GM18907 (cell line): Measurements from ENCODE around the gene NTRK2.

Source experiments
- ATAC-seq: cut with Tn5 transposase; IDR thresholded peaks from one replicate; pipeline ENCODE4 v1.9.1; 2021; ENCODE audit warnings: mild to moderate bottlenecking, moderate library complexity; ENCODE audit not compliant: unreplicated experiment

Gene NTRK2

DNA sequence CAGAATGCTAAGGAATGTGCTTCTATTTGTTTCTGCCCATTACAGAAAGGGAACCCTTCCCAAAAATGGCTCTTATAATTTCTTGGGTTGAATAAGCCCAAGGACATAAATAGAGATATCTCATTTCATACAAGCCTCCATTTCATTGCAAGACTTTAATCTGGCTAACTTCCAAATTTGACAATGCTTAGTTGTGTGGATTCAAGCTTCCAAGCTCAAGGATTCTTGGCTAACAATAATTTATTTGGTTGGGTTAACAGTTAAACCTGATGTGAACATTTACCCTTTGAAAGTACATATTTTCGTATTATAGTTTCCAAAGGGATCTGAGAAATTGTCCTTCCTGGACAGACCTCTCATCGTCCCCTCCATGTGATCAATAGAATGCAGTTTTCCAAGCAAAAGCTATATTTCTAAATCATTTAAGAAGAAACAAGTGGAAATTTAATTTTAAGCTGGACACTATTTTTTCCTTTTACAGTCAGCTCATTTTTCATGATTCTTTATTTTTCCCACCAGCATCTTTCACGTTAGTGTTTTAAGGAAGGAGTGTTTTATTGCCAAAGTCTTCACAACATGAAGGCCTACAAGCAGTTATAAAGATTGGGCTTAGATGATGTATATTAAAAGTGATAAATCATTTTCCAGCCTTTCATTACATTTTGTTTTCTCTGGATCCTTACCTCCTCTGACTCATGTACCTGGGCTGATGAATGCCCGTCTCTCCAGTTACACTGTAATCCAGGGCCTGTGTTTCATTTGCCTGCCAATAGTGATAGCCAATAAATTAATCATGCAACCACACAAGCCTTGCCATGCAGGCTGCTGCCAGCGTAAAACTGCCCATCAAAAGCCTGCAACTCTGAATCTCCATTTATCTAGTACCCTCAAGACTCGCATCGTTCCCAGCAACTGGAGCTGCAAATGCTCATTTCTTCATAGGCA lies 176.7 kb downstream of the NTRK2 start:
- no peak for ATAC-seq

DNA sequence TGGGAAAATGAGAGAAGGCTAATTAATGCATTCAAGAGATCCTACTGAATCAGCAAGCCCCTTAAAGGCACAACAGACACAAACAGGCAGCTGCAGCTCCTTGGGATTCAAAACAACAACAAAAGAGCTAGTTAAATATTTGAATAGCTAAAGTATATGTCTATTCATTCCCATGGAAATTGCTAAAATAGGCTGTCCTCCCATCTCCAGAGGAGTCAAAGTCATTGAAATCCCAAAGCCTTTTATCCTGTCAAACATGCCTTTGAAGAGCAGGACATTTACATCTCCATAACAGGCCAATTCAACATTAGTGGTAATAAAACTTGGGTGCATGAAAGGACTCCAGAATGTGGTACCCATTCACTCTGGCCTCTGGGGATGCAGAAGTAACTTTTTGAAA lies 177.4 kb downstream of the NTRK2 start:
- no peak for ATAC-seq

DNA sequence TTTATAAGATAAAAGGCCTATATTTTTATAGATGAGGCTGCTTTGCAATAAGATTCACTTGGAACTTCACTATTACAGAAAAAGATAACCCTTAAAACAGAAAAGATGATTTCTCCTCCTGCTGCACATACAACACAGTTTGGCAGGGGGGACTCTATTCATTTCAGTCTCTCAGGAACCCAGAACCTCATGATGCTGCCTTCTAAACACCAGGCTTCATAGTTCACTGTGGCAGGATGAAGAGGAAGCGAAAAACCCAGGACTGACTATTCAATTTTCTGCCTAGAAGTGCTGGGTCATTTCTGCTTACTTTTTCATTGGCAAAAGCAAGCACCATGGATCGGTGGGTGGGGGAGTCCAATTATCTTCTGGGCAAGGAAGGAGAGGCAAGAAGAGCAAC lies 179.5 kb downstream of the NTRK2 start:
- ATAC-seq, result no peak

DNA sequence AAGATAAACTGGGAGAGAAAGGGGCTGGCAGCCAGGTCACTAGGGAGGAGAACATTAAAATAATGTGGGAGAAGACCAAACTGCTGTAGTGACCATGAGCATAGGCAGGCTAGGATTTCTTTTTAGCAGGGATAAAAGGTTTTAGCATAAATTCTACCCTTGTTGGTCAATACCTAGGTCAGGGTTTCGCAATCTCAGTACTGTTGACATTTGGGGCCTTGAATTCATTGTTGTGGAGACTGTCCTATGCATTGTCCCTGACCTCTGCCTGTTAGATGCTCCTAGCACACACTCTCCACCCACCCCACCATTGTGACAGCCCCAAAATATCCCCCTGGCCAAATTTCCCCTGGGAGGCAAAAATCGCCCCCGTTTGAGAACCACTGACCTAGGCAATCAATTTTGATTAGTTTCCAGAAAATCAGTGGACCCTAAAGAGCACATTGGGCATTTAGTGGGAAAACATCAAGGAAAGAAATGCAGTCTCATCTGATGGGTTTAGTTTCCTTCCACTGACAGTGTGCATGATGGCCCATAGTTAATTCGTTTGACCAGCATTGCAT lies 181.4 kb downstream of the NTRK2 start:
- no peak for ATAC-seq

DNA sequence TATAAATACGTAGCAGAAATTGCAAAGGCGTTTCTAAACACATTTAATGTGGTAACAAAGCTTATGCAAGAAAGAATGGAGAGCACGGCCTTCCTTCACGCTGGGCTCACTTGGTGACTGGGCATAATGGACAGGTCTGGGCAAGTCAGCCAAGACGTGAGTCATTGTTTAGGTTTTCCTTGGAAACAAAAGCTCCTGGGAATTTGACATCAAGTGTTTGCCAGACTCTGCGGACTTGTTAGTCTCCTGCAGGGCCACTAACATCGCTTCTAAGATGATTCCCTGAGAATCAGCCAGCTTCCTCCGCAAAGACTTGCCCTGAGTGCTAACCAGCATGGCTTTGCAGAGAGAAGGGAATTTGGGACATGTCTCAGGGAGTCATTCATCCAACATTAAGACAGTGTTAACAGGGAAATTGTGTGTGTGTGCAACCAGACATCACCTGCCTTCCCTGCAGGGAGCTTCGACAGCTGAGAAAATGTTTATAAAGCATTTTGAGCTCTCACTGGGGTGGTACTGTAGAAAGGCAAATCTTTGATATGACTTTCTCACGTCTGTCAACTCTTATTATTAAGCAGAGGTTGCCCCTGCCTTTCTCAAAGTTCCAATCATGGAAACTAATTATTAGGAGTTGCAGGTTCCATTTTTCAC lies 182.5 kb downstream of the NTRK2 start:
- no peak for ATAC-seq

DNA sequence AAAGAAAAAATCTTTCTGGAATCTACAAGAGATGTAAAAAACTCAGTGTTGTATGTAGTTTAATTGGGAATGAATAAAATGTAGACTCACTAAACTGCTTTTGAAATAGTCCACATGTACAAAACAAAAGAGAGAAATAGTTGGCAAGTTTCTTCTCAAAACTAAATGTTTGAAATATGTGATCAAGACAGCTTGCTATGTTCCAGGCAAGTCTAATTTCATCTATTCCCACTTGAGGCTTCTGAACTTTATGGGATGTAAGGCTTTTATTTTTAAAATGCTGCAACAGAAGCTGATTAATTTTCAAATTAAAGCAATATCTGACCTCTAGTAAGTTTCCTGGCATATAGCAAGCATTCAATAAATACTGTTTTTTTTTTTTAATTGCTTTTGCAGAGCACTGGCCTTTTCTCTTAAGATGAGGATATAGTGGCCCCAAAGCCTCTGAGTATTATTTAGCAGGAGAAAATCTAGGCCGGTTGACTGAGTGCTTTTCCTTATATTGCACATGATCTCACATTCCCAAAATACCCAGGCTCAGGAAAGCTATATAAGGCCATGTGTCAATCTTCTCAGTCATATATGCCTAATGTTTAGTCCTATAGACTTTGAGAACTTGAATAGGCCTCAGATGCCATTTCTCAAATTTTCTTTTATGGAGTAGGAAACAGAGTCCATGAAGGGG lies 183.2 kb downstream of the NTRK2 start:
- no peak for ATAC-seq

DNA sequence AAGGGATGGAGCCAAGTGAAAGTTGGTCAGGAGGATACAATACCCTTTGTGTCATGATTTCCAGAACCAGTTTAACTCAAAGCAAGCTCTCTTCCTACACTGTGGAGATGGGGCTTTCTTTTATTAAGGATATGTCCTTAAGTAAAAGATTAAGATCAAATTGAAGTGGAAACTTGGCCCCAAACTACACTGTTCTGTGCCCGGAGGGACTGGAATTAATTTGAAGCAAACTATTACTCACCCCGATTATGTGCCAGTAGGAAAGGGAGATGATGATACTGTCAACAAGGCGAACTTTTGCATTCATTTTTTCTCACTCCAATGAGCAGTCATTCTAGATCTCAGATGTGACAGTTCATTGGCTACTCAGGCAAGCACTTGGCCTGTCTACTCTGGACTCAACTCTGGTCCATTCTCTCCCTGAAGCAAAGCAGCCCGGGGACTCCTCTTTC lies 186.7 kb downstream of the NTRK2 start:
- ATAC-seq, result no peak

DNA sequence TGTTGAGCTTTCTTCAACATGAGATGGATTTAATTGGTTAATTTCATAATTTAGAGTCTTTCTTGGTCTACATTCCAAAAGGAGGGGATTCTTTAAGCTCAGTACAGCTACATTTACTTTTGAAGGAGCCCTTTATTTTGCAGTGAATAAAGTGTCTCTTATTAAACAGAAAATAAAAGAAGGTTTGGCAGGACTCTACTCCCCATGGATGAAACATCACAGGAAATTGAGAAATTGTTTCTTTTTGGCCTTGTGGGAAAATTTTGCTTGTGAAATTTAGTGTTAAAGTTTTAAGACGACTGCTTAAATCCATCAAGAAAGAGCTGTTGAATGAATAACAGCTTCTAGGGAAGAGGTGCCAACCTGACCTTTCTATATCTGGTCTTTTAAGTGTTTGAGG lies 187.7 kb downstream of the NTRK2 start:
- ATAC-seq, result no peak

DNA sequence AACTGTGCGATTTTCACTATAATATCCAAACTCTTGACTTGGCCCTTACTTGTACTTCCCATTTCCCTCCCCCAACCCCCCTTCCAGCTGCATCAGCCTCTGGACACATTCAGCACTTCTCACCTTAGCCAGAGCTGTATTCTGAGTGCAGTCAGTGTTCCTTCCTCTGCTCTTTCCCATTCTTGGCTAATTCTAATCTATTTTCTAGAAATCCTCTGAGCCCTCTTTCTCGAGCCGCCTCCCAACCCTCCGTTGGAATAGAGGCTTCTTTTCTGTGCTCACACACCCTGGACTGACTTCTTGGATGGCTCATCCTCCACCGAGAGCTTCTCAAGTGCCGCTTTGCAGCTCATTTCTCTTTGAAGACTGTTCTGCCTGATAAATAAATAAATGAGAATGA lies 188.8 kb downstream of the NTRK2 start:
- no peak for ATAC-seq

DNA sequence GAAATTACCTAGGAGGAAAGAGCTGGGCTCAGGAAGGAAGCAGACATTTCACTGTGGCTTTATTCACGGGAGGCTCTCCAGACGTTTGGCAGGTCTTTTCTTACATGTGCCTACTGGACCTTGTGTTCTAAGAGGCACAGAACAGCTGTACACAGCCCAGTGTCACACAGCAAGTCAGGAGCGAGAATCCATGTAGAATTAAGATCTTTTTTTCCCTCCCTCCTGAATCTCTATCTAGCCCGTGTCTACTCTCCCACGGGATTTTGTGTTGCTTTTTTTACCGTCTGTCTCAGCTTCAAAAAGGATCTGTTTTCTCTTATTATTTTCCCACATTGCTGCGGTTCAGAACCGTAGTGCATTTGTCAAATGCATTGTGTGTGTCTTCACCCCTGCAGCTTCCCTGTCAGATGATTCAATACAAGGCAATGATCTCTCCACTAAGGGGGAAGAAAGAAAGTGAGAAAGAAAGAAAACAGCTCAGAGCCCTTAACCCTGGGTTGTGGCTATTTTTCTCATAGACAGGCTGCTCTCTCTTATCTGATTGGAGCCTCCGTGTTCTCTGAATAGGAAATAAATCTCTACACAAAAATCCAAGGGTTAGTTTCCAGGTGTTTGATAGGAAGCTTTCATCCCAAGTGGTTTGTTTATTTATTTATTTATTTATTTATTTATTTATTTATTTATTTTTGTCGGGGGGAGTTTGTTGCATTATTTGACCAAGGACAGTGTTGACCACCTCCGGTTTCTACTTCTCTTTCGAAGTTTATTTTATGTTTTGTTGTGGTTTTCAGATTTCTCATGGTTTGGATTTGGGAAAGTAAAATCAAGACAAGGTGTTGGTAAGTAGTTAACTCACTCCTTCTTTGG lies 191.0 kb downstream of the NTRK2 start:
- ATAC-seq, result no peak

DNA sequence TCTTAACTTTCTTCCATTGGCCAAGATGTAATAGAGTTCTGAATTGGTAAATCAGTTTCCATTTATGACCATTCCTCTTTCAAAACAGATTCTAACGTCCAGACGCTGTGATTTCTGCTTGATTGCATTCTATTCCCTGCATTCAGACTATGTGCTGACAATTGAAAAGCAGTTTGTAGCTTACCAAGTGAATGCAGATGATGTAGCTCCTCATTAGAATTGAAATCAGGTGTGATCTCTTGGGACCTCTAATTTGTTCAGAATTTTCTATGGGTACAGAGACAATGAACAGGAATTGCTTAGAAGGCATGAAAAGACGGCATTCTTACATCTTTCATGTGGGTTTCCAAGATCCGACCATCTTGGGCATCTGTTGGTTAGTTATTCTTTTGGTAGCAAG lies 191.9 kb downstream of the NTRK2 start:
- ATAC-seq, result no peak

DNA sequence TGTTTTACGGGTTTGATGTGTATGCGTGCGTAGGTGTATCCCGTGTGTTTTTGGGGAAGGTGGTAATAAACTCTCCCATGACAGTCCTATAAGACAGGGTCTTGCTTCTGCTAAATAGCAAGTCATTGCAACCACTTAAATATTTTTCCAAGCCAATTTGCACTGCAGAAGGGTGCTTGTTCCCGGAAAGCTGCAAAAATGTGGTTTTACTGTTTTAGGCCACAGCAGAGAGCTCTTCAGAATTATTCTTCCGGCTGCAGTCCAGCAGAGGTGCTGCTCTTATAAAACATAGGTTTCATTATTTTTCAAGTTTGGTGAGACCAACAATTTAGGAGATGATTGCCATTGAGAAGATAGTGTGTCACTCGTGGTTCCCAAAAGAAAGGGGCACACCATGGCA lies 192.8 kb downstream of the NTRK2 start:
- ATAC-seq, result no peak

DNA sequence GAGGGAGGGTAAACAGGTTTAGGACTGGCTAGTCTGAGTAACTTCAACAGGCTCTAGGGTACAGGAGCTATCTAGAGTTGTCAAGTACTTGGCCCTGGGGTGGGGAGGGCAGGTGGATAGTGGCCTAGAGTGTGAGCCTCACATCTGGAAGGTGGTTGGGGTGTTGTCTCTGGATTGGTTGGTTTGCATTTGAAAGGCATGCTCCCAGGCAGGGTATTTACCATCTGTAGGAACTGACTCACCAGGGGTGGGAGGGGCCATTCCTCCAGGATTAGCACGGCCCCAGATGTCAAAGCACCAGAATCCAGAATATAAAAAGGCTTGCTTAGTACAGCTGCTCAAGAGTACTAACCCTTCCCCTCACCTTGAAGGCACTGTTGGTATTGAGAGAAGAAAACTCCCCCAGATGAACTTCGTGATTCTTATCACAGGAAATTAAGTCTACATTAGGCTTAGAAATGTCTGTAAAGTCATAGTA lies 193.3 kb downstream of the NTRK2 start:
- ATAC-seq, result no peak

DNA sequence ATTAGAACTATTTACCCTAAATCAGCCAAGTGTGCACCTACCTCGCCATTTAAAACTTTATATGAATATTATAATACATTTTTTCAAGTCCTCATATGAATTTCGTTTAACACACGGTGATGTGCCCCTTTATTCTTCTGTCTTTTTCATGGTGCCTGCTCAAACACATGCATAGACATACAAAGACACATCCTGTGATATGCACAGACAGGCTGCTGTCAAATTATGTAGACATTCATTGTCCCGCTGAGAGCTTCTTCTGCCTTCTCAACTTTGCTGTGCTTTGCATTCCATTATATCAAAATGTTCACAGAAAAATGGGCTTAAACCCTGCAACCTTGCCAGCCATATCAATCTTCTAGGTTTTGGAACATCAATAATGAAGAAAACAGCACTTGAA lies 193.8 kb downstream of the NTRK2 start:
- no peak for ATAC-seq

DNA sequence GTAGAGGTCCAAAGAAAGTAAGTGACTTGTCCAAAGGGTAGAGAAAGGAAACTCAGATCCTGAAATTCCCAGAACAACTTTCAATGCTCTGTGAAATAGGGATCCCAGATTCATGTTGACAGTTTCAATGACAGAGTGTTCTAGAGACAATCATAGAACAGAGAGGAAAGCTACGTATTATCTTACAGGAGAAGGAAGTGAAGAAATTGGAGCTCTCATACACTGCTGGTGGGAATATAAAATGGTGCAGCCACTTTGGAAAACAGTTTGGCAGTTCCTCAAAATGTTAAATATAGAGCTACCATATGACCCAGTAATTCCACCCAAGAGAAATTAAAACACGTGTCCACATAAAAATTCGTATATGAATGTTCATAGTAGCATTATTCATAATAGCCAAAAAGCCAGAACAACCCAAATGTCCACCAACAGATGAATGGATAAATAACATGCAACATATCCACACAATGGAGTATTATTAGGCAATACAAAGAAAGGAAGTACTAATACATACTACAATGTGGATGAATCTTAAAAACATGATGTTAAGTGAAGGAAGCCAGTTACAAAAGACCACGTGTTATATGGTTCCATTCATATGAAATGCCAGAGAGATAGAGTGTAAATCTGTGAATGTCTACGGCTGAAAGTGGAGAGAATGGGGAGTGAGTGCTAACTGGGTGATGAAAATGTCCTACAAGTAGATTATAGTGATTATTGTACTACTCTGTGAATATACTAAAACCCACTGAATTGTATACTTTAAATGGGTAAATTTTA lies 197.1 kb downstream of the NTRK2 start:
- ATAC-seq, result no peak

DNA sequence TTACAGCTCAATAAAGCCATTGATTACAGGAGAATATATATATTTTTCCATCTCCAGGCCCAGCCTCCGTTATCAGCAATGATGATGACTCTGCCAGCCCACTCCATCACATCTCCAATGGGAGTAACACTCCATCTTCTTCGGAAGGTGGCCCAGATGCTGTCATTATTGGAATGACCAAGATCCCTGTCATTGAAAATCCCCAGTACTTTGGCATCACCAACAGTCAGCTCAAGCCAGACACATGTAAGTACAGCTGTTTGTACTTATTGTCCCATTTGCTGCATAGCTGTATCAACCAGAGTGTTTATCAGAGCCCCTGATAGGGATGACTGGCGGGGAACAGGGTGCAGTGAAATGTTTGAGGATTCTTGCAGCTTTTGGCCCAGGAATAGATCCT lies 197.7 kb downstream of the NTRK2 start:
- ATAC-seq, result no peak

DNA sequence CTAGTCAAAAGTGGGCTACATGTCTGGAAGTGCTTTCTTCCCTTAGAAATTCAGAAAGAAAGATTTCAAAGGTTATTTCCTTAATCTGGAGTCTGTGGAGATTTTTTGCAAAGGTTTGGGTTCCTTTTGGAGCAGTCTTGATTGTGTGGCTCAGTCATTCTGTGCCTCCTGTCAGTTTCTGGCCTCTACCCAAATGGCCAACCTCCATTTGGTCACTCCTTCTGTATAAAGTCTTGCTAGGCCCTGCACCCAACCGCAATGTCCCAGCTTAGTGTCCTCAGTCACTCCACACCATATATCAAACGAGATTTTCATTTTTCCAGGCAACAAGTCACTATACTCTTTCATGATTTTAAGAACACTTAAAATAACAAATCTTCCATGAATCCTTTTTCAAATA lies 199.6 kb downstream of the NTRK2 start:
- ATAC-seq, result no peak

DNA sequence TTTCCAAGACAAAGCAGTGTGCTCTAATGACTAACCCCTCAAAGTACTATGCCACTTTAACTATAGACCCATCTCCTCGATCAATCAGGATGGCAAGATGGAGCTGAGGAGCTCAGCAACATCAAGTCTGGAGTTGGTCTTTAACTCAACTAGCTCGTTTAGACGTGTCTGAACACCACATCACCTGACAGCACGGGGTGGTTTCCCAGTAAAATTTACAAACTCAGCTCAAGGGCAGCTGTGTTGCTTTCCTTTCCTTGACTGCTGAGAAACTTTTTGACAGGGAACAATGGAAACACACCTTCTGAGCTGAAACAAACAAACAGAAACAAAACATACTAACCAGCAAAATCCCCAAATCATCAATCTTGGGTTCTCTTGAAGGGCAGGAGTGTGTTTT lies 202.5 kb downstream of the NTRK2 start:
- no peak for ATAC-seq

DNA sequence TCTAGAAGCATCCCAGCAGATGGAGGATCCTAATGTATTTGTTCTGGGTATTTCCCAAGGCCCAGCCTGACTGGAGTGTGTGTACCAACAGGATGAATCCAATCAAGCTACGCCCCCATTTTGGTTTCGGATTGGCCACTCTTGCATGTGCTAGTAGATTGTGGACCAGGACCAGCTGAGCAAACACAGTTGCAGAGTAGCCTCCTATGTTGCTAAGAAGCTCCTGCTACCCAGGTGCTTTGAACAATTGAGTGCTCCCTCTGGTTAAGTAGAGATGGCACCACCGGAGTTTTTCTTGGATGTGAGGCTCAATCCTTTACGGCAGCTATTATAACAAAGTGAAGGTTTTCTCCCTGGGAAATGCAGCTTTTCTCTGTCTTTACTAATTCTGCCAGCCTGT lies 204.5 kb downstream of the NTRK2 start:
- ATAC-seq, result no peak

DNA sequence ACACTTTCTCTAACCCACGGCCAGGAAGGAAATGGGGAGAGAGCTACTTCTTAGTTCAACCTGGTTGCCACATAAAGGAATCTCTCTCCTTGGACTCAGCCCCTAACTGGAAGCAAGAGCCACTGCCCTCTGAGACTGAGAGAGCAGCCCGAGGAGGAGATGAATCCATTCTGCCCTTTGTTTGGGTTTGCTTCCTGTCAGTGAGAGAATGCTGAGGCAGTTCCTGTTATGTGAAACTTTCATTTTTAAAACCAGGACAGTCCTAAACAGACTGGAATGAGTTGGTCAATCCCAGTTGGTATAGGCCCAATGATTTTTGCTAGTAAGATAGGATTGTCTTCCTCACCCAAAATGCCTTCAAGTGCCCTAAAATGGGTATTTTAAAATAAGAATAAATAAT lies 205.1 kb downstream of the NTRK2 start:
- no peak for ATAC-seq
